Astrocyte (in vitro differentiated cells and primary cell): Measurements from ENCODE around the gene MYL9.

ENCODE experiments used
- CTCF ChIP-seq: IDR thresholded peaks from 2 replicates; pipeline ENCODE4 v1.5.1; 2011; ENCODE audit warnings: low read depth, mild to moderate bottlenecking, inconsistent platforms, low read length, moderate library complexity; ENCODE audit not compliant: insufficient read depth
- EZH2 ChIP-seq: IDR thresholded peaks from 2 replicates; pipeline ENCODE4 v1.6.1; 2012; ENCODE audit warnings: mild to moderate bottlenecking, low read length, inconsistent platforms; ENCODE audit not compliant: insufficient read depth

GRCh38 chr20:36504295-36504694 is 37.0 kb upstream of the MYL9 start:
- TF ChIP-seq CTCF (no peak), EZH2 (no peak)
